Activated CD4-positive, alpha-beta T cell treated with anti-CD3 and anti-CD28 coated beads, Interleukin-2, amount 50 U/mL, for 16 hours (primary cell): ENCODE measurements around the gene TYSND1.
"Not testable (repeated sequence)": the region's sequence is repeated elsewhere in the genome, so short reads cannot be mapped to it uniquely, and the experiment has no call there.

ENCODE experiments used
- DNase-seq: peaks from one replicate; pipeline ENCODE4 v3.0.0-alpha.2; 2020

The TYSND1 gene

DNA sequence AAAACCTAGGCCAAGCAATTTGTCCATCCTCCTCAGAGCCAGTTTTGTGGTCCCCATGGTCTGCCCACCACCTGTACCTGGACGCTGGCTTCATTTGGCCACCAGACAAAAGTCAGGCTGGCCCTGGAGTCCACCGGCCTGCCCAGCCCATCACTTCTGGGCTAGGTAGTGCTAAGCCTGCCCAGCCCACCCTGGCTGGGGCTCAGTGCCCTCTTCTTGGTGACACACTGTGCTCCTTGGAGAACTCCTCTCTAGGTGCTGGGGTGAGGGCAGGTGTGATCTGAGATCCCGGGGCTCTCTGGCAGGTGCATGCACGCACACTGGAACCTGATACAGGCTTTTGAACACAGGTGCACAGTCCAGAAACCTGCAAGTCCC lies 15.0 kb downstream of the TYSND1 start:
- no peak for DNase-seq

DNA sequence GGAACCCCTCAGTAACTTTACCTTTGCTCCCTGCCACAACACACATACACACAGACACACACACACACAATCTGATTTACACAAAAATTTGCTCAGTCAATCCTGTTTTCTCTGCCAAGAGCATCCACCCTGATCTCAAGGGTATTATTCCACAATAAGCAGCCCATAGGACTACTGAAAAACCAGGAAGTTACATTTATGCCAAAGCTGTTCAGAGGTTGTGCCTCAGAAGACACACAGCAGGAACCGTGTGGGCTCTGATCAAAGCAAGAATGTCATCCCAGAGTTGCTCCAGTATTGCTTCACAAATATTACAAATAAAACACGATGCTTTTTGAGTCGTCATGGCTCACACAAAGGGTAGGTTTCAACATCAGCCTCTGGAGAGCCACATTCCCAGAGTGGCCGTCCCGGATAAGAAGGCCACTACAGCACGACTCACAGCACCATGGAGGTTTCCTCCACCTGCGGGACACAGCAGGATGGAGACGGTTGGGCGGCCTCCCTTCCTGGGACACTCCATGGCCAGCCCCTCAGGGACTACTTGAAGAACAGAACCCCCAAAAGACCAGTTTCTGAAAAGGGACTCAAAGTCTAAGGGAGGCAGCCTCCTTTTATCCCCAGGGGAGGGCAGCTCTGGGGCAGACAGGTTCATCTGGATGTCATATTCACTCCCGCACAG lies 15.5 kb downstream of the TYSND1 start:
- no peak for DNase-seq

DNA sequence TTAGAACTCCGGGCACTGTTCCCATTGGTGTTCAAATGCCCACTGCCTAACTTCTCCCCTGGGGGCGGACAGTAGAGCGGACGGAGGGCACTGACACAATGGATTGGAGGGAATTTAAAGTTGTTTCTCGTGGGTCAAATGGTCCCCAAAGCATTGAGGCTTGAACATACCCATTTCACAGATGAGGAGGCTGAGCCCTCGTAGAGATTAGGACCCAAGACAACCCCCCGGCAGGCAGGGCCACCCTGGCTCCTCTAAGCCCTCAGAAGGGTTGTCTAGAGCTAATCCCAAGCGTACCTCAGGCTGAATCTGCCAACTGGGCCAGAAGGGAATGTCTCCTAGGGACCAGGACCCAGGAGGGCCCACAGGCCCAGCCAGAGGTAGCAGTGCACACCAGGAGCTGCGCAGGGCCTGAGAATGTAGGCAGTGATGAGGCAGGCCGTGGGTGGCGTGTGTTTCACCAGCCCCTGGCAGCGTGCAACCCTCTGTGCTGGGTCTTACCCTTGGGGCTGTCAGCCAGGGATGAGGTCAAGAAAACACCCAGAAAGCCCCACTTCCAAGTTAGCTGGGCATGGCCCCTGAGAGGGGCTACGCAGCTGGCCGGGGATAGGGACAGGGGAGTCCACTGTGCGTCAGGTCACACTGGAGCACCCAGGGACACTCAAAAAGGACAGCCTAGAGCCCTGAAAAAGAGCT lies 19.7 kb downstream of the TYSND1 start:
- no peak for DNase-seq

DNA sequence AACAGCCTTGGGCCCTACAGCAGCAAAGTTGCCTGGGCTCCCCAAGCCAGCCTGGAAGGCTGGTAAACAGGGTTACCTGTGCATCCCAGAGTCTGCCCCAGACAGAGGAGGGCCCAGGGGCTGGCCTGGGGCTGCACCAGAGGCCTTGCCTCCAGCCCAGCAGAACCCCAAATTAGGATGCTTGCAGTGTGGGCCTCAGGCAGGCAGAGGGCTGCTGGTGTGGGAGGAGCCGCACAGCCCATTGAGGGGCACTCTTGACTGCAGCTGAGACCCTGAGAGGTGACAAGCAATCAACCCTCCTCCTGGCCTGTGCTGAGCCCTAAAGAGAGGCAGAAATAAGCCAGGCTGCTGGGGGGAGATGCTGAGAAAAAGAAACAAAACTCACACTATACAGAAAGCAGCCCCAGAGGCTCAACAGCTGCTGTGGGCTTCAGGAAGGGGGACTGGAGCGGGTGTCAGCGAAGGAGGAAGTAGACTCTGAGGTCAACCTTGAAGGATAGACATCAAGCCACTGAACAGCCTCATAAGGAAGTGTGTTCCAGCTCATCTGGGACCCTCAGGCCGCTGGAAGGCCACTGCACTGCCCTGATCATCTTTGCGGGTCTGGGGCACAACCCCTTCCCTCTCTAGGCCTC lies 20.5 kb downstream of the TYSND1 start:
- DNase-seq, result no peak

DNA sequence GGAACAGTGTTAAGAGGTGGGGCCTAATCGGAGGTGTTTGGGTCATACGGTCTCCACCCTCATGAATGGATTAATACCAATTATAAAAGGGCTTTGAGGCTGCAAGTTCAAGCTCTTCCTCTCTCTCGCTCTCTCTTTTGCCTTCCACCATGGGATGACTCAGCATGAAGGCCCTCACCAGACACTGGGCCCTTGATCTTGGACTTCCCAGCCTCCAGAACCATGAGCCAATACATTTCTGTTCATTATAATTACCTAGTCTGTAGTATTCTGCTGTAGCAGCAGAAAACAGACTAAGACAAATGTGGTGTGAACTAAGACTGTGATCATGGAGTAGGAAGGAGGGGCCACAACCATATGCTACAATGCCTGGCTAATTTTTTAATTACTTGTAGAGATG lies 21.6 kb downstream of the TYSND1 start:
- no peak for DNase-seq

DNA sequence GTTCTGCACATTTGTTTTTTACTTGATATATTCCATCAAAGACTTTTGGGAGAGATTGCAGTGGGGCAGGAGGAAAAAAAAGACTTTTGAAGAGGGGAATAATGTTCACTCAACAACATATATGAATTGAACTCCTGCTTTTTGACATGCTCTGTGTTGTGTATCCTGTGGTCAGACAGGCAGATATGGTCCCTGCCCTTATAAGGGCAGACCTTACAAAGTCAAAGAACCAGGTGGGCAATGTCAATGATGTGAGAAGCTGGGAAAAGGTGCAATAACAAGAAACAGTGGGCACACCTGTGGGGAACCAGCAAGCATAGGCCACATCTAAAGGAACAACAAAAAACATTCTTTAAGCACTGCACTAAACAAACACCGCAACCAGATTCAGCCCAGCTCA lies 22.1 kb downstream of the TYSND1 start:
- no peak for DNase-seq

DNA sequence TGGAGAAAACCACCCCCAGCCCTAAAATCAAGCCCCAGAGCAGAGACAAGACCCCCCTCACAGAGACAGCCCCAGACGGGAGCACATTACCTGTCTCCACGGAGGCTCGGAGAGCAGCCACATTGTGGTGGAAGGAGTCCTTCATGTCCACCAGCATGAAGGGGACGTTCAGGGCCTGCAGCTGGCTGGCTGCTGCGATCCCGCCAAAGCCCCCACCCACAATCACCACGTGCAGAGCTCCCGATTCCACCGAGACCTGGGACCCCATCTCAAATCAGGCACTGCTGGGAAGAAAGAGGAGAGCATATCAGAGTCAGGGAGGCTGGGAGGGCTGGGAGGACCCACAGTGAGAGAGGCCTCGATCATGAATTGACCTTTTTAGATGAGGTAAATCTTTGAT lies 22.7 kb downstream of the TYSND1 start:
- DNase-seq, result no peak

DNA sequence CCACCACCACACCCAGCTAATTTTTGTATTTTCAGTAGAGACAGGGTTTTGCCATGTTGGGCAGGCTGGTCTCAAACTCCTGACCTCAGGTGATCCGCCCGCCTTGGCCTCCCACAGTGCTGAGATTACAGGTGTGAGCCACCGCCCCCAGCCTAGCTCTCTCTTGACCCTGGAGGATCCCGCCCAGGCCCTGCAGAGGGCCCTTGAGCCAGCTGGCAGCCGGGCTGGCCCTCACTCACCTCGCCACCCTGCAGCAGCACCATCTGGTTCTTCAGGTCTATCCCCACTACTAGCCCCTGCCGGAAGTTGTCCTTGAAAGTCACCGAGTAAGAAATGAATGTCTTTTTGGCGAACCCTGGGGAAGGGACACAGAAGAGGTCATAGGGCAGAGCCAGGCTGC lies 23.3 kb downstream of the TYSND1 start:
- DNase-seq, result not testable (repeated sequence)

DNA sequence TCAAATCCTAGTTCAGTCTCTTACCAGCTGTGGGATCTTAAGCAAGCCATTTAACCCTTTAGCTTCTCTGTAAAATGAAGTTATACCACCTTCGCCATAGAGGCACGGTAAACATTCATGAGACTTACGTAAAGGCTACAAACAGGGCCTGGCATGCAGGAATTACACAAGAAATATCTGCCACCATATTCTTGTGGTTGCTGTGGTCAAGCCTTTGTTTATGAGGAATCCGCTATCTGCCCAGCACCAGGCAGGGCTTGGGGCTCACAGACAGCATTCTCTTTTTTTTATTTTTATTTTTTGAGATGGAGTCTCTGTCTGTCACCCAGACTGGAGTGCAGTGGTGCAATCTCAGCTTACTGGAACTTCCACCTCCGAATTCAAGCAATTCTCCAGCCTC lies 23.8 kb downstream of the TYSND1 start:
- no peak for DNase-seq

DNA sequence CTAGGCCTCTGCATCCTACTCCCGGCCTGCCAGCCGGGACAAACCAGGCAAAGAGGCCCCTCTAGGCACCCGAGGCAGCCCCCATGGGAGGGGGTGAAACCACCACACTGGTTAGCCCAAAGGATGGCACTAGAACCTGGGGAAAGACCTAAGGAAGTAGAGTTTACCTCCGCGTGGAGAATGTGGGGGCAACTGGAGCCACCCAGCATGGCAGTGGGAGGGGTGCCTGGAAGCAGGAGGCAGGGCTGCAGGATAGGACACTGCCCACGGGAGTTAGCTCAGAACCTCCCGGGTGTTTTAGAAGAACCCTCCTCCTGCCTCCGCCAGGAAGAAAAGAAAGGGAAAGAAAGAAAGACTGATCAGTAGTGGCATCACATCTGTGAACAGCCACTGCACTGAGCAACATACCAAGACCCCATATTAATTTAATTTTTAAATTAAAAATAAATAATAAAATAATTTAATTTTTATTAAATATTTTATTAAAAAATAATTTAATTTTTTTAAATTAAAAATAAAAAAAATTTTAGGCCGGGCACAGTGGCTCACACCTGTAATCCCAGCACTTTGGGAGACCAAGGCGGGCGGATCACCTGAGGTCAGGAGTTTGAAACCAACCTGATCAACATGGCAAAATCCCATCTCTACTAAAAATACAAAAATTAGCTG lies 25.1 kb downstream of the TYSND1 start:
- DNase-seq, result no peak

DNA sequence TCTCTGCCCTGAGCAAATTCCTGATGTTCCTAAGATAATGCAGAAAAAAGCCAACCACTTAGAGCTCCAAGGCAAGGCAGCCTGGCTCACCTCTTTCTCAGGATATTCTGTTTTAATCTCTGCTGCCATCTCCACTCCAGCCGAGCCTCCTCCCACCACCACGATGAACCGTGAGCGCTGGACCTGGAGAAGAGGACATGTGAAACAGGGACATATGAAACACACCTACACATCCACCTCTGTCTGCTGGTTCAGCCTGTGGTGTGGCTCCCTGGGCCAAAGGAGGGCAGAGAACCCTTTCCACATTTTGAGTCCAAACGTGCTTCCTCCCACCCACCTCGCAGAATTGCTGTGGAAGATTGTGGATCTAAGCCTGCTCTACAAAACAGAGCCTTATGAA lies 26.1 kb downstream of the TYSND1 start:
- DNase-seq, result no peak

DNA sequence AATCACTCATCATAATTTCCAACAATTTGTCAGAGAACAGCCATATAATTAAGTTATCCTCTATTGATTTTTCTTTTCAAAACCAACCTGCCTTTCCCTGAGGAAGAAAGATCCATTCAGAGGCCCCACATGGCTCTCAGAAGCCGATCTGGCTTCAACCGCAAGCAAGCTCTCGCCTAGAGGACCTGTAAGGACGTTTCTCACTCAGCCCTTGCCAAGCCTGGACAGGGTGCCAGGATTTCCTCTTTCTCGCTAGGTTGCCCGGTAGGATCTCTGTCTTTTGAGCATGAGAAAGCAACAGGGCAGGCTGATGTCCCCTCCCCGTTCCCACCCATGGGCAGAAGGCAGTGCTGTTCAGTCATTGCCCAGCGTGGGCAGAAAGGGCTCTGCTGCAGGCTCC lies 26.9 kb downstream of the TYSND1 start:
- DNase-seq, result no peak

DNA sequence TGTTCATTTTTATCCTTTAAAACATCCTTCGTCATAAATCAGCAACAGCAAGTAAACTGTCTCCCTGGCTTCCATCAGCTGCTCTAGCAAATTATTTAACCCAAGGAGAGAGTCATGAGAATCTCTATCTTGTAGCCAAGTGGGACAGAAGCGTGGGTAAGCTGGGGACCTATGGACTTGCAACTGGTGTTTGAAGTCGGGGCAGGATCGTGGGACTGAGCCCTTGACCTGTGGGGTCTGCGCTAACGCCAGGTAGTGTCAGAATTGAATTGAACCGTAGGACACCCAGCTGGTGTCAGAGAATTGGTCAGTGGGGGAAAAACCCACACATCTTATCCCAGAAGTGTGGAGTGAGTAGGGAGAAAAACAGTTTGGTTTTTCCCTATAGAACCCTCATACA lies 27.3 kb downstream of the TYSND1 start:
- DNase-seq, result no peak

DNA sequence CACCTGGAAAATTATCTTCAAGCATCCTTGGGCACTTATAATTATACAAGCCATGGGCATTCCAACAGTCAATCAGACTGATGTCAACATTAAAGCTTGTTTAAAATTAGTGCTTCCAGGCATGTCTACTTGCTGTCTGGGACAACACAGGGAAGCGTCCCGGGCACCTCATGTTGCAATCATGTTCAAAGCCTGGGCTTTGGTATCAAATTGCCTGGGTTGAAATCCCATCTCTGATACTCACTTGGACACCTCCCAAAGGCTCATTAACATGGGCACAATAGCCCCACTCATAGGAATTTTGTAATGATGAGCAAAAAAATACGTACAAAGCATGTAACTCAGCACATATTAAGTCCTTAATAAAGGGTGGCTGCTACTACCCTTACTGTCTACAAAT lies 28.3 kb downstream of the TYSND1 start:
- no peak for DNase-seq

DNA sequence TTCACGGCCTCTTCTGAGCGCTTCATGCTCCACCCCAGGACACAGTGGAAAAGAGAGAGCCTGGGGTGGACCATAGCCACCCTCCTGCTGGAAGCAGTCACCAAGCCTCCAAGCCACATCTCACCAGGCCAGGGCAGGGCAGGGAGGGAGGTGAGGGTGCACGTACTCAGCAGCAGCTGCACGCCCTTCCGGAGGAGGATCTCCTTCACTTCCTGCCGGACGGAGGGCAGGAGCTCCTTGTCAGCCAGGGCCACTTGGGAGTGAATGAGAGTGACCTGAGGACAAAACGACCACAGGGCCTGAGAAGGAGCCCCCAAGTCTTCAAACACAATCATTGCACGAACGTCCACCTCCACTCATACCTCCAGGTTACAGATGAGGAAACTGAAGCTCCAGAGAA lies 28.9 kb downstream of the TYSND1 start:
- DNase-seq, result no peak

DNA sequence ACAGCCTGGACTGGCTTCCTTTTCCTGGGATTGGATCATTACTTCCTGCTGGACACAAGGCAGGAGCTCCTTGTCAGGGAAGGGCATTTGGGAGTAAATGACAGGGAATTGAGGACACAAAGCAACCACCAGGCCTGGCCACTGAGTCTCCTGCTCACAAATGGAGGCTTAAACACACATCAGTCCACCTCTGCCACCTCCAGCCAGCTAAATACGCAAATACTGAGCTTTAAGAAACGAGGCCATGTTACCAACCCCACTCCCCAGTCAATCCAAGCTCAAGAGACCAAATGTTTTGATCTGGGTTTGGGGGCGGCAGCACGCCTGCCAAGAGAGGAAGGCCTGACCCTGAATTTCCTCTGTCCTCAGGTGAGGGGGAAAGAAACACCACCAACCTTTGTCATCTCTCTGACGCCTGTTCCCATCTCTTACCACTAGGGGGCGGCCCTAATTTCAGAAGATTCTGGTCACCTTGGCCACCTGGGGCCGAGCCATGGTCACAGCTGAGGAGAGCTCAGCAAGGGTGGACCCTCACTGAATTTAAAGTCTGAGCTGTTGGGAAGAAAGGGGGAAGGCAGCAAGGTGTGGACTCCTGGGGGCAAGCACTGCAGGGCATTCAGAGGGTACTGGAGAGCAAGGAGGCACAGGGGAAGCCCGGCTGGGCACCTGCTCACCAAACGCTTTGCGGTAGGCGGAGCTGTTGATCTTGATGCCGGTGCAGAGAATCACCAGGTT lies 30.4 kb downstream of the TYSND1 start:
- peak; percentile 57 for DNase-seq

DNA sequence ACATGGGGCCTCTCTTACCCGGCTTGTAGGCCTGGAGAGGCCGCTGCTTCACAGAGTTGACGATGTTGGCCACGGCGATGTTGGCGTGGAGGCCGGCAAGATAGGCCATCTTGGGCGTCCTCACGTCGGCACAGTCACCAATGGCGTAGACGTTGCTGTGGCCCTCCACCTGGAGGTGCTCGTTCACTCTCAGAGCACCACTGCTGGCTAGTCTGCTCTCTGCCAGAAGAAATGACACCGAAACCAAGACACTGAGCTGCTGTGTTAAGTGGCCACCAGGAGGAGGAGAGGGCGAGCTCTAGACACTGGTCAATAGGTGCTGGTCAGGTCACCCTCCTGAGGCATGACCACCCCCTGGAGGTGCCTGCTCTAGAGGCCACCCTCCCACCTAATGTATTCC lies 31.6 kb downstream of the TYSND1 start:
- DNase-seq, result no peak

DNA sequence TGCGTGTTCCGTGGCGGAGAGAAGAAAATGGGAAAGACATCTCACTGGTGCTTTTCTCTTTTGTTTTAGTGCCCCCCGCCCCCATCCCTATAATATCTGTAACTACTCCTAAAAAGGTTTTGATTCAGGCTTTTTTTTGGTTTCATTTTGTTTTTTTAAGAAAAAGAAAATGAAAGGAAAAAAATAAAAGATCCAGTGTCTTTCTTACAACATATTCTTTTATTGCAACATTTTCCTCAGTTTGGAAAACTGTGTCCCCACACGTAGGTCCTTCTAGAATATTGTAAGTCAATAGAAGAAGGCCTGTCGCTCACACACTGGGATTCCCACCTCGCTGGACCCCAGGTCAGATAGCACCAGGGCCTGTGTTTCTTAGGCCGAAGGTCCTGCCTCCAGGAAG lies 34.4 kb downstream of the TYSND1 start:
- DNase-seq, result no peak

DNA sequence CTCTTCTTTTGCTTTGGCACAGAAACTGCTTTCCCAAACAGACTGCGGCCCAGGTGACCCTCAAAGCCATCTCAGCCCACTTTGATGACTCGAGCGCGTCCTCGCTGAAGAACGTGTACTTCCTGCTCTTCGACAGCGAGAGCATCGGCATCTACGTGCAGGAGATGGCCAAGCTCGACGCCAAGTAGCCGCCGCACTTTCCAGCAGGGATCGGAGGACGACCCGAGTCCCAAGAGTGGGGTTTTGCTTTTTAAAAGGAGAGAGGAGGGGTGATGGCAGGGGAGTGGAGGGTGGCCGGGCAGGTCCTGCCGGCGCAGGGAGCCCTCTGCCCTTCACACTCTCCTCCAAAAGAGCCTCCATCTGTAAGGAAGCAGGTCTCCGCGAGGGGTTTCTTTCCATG lies 35.0 kb downstream of the TYSND1 start:
- DNase-seq, result no peak

DNA sequence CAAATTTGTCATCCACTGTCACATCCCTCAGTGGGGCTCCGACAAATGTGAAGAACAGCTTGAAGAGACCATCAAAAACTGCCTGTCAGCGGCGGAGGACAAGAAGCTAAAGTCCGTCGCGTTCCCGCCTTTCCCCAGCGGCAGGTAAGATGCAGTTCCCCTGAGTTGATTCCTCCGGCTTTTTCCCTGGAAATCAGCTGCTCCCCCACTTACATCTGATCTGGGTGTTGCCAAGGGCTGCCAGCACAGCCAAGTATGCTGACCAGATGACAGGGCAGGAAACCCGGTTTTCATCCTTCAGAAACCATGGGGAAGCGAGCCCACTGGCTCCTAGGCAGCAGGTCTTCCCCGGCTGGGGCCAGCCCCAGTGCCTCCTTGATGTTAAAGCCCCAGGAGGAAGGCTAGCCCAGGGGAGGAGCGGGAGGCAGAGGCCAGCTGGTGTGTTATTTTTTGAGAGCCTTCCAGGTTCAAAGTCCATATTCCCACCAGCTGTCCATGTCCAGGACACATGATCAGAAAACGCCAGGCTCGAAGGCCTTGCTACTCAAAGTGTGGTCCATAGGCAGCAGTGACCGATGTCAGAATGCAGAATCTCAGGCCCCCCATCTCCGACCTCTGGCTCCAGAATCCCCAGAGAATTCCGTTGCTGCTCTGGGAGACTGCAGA lies 37.3 kb downstream of the TYSND1 start:
- no peak for DNase-seq

DNA sequence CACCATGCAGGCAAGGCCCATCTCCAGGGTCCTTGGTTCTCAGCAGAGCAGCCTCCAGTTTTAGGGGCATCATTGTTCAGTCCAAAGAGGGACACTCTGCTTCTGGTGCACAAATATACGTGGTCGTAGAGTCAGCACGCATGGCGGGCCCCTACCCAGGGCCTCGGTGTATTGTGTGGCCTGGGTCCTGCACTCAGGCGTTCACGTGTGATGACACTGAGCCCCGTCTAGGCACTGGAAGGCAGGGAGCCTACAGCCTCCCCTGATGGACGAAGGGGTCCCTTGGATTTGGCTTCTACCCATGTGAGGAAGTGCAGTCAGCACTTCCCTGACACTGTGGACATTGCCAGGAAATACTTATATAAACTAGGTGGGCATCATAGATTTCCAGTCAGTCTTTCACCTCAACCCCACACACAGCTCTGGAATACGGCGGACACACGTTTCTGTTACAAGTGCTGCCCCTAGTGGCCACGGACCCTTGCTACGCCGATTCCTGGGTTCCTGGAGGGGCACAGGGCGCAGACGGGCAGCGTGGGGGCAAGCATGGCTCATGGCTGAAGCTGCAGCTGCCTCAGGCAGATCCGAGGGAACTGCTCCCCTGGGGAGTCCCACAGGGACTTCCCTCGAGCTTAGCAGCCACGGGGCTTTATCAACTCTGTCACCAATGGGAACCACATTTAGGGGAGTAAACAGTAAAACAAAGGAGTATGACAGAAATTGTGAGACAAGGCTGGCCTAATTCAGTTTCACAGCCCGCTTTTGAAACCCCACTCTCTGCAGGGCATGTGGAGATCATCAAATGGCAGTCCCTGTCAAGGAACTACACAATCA lies 39.3 kb downstream of the TYSND1 start:
- DNase-seq, result no peak

DNA sequence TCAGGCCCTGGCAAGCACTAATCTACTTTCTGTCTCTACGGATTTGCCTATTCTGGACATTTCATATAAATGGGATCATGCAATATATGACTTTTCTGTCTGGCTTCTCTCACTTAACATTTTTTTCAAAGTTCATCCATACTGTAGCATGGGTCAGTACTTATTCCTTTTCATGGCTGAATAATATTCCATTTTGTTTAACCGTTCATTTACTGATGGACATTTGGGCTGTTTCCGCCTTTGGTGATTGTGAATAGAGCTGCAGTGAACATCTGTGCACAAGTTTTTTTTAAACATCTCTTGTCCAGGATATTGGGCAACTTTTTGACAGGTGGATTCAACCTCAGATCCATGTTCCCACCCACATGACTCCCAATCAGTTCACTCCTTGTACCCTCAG lies 44.8 kb downstream of the TYSND1 start:
- no peak for DNase-seq
